GM19025 (cell line): ENCODE data around the gene NCAPD2.
A peak's percentile ranks its signal among the peaks of the same experiment; 100 is the strongest.
"Not testable (repeated sequence)": the region's sequence is repeated elsewhere in the genome, so short reads cannot be mapped to it uniquely, and the experiment has no call there.

Experiments
- ATAC-seq: cut with Tn5 transposase; IDR thresholded peaks from one replicate; pipeline ENCODE4 v1.9.1; 2021; ENCODE audit warnings: mild to moderate bottlenecking, low read depth, moderate library complexity; ENCODE audit not compliant: unreplicated experiment

The NCAPD2 gene

GRCh38 chr12:6462234-6462995 lies 31.5 kb upstream of the NCAPD2 start:
- no peak for ATAC-seq

- ATAC-seq = no peak
Observed at GRCh38 chr12:6463216-6463615, 30.7 kb upstream of the NCAPD2 start.

GRCh38 chr12:6463858-6464257 lies 30.0 kb upstream of the NCAPD2 start:
- no peak for ATAC-seq

- ATAC-seq = no peak
Observed at GRCh38 chr12:6464531-6464930, 29.4 kb upstream of the NCAPD2 start.

- ATAC-seq = no peak
Observed at GRCh38 chr12:6465467-6466183, 28.3 kb upstream of the NCAPD2 start.

- no peak for ATAC-seq
Observed at GRCh38 chr12:6466184-6466573, 27.7 kb upstream of the NCAPD2 start.

- not testable (repeated sequence) for ATAC-seq
Observed at GRCh38 chr12:6466751-6467150, 27.2 kb upstream of the NCAPD2 start.

GRCh38 chr12:6467571-6468282 lies 26.2 kb upstream of the NCAPD2 start:
- ATAC-seq = not testable (repeated sequence)

- no peak for ATAC-seq
Observed at GRCh38 chr12:6468283-6468575, 25.7 kb upstream of the NCAPD2 start.

- no peak for ATAC-seq
Observed at GRCh38 chr12:6469092-6469491, 24.8 kb upstream of the NCAPD2 start.

- ATAC-seq = no peak
Observed at GRCh38 chr12:6469609-6470374, 24.1 kb upstream of the NCAPD2 start.

- ATAC-seq = peak; percentile 85
Observed at GRCh38 chr12:6470375-6471163, 23.3 kb upstream of the NCAPD2 start, which contains the start of gene VAMP1. TSS of gene VAMP1 (minus strand) at chr12:6470677. CDS start at chr12:6470531, 146 bp downstream.

GRCh38 chr12:6471989-6472360 lies 21.9 kb upstream of the NCAPD2 start:
- no peak for ATAC-seq

- no peak for ATAC-seq
Observed at GRCh38 chr12:6472491-6472890, 21.4 kb upstream of the NCAPD2 start.

- ATAC-seq = not testable (repeated sequence)
Observed at GRCh38 chr12:6475233-6475975, 18.5 kb upstream of the NCAPD2 start.

- no peak for ATAC-seq
Observed at GRCh38 chr12:6476489-6476888, 17.4 kb upstream of the NCAPD2 start.

GRCh38 chr12:6477601-6478377 lies 16.1 kb upstream of the NCAPD2 start:
- ATAC-seq = not testable (repeated sequence)

- ATAC-seq = no peak
Observed at GRCh38 chr12:6478416-6478815, 15.5 kb upstream of the NCAPD2 start.

GRCh38 chr12:6488240-6488639 lies 5.7 kb upstream of the NCAPD2 start:
- ATAC-seq = no peak
